ENCODE results near the gene TTC4. TPM values are rescaled to one million over a fixed set of nuclear protein-coding genes. Genes with fewer than 3 reads are reported as not detected.

The TTC4 gene
- total RNA-seq, 1 experiment from 2014 or later, result 25.2 TPM

DNA sequence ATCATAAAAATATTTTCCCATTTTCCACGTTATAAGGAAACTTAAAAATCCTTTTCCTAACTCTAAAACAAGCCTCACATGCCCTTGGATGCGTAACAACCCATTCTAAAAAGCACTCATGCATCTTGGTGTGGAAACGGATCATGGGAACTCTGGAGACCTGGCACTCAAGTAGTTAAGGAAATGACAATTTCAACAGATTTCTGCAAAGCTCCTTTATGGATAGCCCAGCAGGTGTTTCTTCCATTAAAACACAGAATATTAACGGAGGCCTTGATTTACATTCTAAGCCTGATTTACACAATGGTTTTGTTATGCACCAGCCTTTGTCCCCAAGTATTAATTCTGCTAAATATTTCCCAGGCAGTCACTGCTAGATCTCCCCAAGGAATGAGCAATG is 35.8 kb downstream of the TTC4 start:
- H3K27ac ChIP-seq (ENCODE audit: low read length), result no peak overlapping the region
- no peak for TF ChIP-seq POLR2AphosphoS5 (IDR thresholded peaks at IDR 0.05; ENCODE audit: low read depth, low read length)
- TF ChIP-seq SIN3A (IDR thresholded peaks at IDR 0.05; ENCODE audit: borderline replicate concordance, insufficient read depth, low read depth, low read length), result no peak
- no peaks in the 10 kb centered on the region for H3K36me3 ChIP-seq (ENCODE audit: control insufficient read depth, insufficient read depth, low read length)
- no peaks in the 10 kb centered on the region for H3K4me1 ChIP-seq (ENCODE audit: control insufficient read depth, insufficient read depth, low read length)
- CTCF ChIA-PET, result no interaction called here
- no peaks in the 10 kb centered on the region for H3K27me3 ChIP-seq (ENCODE audit: control insufficient read depth, insufficient read depth, low read length)
- DNase-seq (ENCODE audit: low read depth, low spot score) (no peak), ATAC-seq (no peak)
- H3K4me3 ChIP-seq (ENCODE audit: low read depth in 2 of 2, low read length in 2 of 2), result no peak overlapping the region
- POLR2A ChIA-PET, result no interaction called here
- BruUV-seq (replicated peaks), result no TSS peak
- in situ Hi-C loops (cut with HindIII; ENCODE audit: low pct_unique_long_range_greater_than_20kb, low sequenced_read_pairs) (no loop called here), intact Hi-C loops (cut with micrococcal nuclease; ENCODE audit: unreplicated experiment) (no loop called here)
- no peaks in the 10 kb centered on the region for H3K9me3 ChIP-seq (ENCODE audit: control insufficient read depth, insufficient read depth, low read depth, low read length)

DNA sequence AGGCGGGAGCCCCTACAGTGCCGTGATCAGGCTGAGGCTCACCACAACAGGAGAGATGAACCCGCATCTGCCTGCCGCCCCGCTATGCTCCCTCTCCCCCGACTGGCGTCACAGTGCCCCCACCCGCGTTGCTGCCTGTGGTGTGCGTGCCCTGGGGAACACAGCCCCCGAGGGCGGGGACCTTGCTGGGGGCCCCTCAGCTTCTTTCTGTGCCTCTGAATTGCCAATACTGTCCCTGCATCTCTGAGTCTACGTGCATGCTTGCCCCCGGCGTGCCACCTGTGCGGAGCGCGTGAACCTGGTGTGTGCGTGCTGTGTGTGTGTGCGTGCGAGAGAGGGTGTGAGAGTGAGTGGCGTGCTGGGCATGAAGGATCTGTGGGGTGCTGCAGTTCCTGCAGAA is 38.4 kb downstream of the TTC4 start:
- ATAC-seq, result no peak
- Histone ChIP-seq H3K27me3 (ENCODE audit: control insufficient read depth, insufficient read depth, low read length) (no peaks in the 10 kb centered on the region), H3K36me3 (ENCODE audit: control insufficient read depth, insufficient read depth, low read length) (no peaks in the 10 kb centered on the region), H3K4me3 (ENCODE audit: low read depth in 2 of 2, low read length in 2 of 2) (no peak overlapping the region), H3K4me1 (ENCODE audit: control insufficient read depth, insufficient read depth, low read length) (no peaks in the 10 kb centered on the region), H3K9me3 (ENCODE audit: control insufficient read depth, insufficient read depth, low read depth, low read length) (no peaks in the 10 kb centered on the region), H3K27ac (ENCODE audit: low read length) (no peak overlapping the region)
- POLR2A ChIA-PET, result no interaction called here
- TF ChIP-seq, protein P1, sequence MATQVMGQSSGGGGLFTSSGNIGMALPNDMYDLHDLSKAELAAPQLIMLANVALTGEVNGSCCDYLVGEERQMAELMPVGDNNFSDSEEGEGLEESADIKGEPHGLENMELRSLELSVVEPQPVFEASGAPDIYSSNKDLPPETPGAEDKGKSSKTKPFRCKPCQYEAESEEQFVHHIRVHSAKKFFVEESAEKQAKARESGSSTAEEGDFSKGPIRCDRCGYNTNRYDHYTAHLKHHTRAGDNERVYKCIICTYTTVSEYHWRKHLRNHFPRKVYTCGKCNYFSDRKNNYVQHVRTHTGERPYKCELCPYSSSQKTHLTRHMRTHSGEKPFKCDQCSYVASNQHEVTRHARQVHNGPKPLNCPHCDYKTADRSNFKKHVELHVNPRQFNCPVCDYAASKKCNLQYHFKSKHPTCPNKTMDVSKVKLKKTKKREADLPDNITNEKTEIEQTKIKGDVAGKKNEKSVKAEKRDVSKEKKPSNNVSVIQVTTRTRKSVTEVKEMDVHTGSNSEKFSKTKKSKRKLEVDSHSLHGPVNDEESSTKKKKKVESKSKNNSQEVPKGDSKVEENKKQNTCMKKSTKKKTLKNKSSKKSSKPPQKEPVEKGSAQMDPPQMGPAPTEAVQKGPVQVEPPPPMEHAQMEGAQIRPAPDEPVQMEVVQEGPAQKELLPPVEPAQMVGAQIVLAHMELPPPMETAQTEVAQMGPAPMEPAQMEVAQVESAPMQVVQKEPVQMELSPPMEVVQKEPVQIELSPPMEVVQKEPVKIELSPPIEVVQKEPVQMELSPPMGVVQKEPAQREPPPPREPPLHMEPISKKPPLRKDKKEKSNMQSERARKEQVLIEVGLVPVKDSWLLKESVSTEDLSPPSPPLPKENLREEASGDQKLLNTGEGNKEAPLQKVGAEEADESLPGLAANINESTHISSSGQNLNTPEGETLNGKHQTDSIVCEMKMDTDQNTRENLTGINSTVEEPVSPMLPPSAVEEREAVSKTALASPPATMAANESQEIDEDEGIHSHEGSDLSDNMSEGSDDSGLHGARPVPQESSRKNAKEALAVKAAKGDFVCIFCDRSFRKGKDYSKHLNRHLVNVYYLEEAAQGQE (IDR thresholded peaks at IDR 0.05; ENCODE audit: insufficient read depth in 1 of 2, low read depth in 2 of 2, low read length in 1 of 2), result no peak
- TF ChIP-seq POLR2AphosphoS5 (IDR thresholded peaks at IDR 0.05; ENCODE audit: low read depth, low read length) (no peak), TCF7L2 (IDR thresholded peaks at IDR 0.05; ENCODE audit: low read depth, low read length) (no peak), SIN3A (IDR thresholded peaks at IDR 0.05; ENCODE audit: borderline replicate concordance, insufficient read depth, low read depth, low read length) (no peak)
- TF ChIP-seq, protein P2, sequence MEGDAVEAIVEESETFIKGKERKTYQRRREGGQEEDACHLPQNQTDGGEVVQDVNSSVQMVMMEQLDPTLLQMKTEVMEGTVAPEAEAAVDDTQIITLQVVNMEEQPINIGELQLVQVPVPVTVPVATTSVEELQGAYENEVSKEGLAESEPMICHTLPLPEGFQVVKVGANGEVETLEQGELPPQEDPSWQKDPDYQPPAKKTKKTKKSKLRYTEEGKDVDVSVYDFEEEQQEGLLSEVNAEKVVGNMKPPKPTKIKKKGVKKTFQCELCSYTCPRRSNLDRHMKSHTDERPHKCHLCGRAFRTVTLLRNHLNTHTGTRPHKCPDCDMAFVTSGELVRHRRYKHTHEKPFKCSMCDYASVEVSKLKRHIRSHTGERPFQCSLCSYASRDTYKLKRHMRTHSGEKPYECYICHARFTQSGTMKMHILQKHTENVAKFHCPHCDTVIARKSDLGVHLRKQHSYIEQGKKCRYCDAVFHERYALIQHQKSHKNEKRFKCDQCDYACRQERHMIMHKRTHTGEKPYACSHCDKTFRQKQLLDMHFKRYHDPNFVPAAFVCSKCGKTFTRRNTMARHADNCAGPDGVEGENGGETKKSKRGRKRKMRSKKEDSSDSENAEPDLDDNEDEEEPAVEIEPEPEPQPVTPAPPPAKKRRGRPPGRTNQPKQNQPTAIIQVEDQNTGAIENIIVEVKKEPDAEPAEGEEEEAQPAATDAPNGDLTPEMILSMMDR (IDR thresholded peaks at IDR 0.05), result no peak
- intact Hi-C loops (cut with micrococcal nuclease; ENCODE audit: unreplicated experiment) (no loop called here), in situ Hi-C loops (cut with HindIII; ENCODE audit: low pct_unique_long_range_greater_than_20kb, low sequenced_read_pairs) (no loop called here)
- CTCF ChIA-PET, result no interaction called here
- BruUV-seq (replicated peaks), result no TSS peak
- DNase-seq (ENCODE audit: low read depth, low spot score), result no peak

DNA sequence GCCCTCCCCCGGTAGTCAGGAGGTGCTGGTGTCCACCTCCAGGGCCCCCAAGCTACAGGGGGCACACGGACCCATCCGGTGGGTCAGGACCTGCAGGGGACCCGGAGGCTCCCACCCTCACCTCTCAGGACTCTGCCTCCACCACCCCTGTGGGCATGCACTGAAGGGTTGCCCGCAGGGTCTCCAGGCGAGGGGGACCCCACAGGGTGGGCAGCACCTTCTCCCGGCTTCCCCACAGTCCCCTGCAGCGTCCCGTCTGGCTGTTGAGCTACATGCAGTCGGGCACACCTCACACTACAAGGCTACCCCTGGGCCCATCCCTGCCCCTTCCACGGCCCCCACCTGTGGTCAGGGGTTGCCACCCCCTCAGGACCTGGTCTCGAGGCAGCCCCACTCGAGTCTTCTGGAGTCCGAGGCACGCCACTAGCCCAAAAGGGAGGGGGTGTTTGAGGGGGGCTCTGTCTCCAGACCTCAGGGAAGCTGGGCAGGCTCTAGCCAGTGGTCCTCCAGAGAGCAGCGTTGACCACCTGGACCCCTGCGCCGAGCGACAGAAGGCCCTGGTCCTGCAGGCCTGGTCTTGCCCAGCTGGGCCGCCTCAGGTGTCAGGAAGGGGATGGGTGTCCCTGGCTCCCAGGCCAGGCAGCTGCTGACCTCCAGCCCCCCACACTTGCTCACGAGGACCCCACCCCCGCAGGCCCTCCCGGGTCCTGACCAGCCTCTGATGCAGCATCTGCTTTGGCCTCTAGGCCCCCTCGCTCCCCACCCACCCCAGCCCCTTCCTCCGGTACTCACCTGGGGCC is 39.0 kb downstream of the TTC4 start:
- no TSS peak for BruUV-seq (replicated peaks)
- DNase-seq (ENCODE audit: low read depth, low spot score) (no peak), ATAC-seq (no peak; the same call in 1 of the 2 replicates)
- intact Hi-C loops (cut with micrococcal nuclease; ENCODE audit: unreplicated experiment) (no loop called here), in situ Hi-C loops (cut with HindIII; ENCODE audit: low pct_unique_long_range_greater_than_20kb, low sequenced_read_pairs) (no loop called here)
- Histone ChIP-seq H3K36me3 (ENCODE audit: control insufficient read depth, insufficient read depth, low read length) (no peaks in the 10 kb centered on the region), H3K27ac (ENCODE audit: low read length) (no peak overlapping the region), H3K4me3 (ENCODE audit: low read depth in 2 of 2, low read length in 2 of 2) (no peak overlapping the region), H3K27me3 (ENCODE audit: control insufficient read depth, insufficient read depth, low read length) (no peaks in the 10 kb centered on the region), H3K4me1 (ENCODE audit: control insufficient read depth, insufficient read depth, low read length) (no peaks in the 10 kb centered on the region), H3K9me3 (ENCODE audit: control insufficient read depth, insufficient read depth, low read depth, low read length) (no peaks in the 10 kb centered on the region)
- TF ChIP-seq, protein P1 (IDR thresholded peaks at IDR 0.05; ENCODE audit: insufficient read depth in 1 of 2, low read depth in 2 of 2, low read length in 1 of 2), result no peak
- TF ChIP-seq POLR2AphosphoS5 (IDR thresholded peaks at IDR 0.05; ENCODE audit: low read depth, low read length) (no peak), SIN3A (IDR thresholded peaks at IDR 0.05; ENCODE audit: borderline replicate concordance, insufficient read depth, low read depth, low read length) (no peak), TCF7L2 (IDR thresholded peaks at IDR 0.05; ENCODE audit: low read depth, low read length) (no peak)
- TF ChIP-seq, protein P2 (IDR thresholded peaks at IDR 0.05), result no peak
- CTCF ChIA-PET, result no interaction called here
- POLR2A ChIA-PET, result no interaction called here

Measured in Panc1 (cell line).